CD4-positive, CD25-positive, alpha-beta regulatory T cell (primary cell): ENCODE measurements around the gene ALK. TPM values are rescaled to one million over a fixed set of nuclear protein-coding genes. Genes with fewer than 3 reads are reported as not detected.
A peak's percentile ranks its signal among the peaks of the same experiment; 100 is the strongest.

Source experiments
- ATAC-seq, 2 donors: fragments of 150-1000 bp; cut with Tn5 transposase; one replicate each; pipeline ENCODE4 v1.10.0; 2021; ENCODE audit warnings: low read depth in 2 of 2, moderate number of reproducible peaks in 2 of 2, moderate library complexity in 1 of 2
- DNase-seq, 3 donors: peaks; one replicate each; pipeline versions ENCODE4 v3.0.0 to v3.0.0-alpha.2; 2012 to 2022; ENCODE audit warnings: mixed read lengths in 1 of 3
- H3K27ac ChIP-seq: one replicate; pipeline ENCODE4 v1.7.0; 2013; ENCODE audit warnings: mild to moderate bottlenecking, low read length; ENCODE audit not compliant: insufficient read depth, poor library complexity, severe bottlenecking
- H3K27me3 ChIP-seq: one replicate; pipeline ENCODE4 v1.7.0; 2013; ENCODE audit warnings: low read length; ENCODE audit not compliant: control insufficient read depth, insufficient read depth
- H3K36me3 ChIP-seq: one replicate; pipeline ENCODE4 v1.7.0; 2013; ENCODE audit warnings: mild to moderate bottlenecking, low read length, moderate library complexity; ENCODE audit not compliant: control insufficient read depth, insufficient read depth
- H3K4me1 ChIP-seq: 2 replicates; pipeline ENCODE4 v1.7.0; 2013; ENCODE audit warnings: mild to moderate bottlenecking, low read length; ENCODE audit not compliant: insufficient read depth, control insufficient read depth, poor library complexity, severe bottlenecking
- H3K4me3 ChIP-seq: one replicate; pipeline ENCODE4 v1.7.0; 2013; ENCODE audit warnings: low read depth, mild to moderate bottlenecking, low read length, moderate library complexity
- H3K9me3 ChIP-seq, 2 experiments: 1 replicate in 1 of 2; 2 replicates in 1 of 2; pipeline ENCODE4 v1.7.0; 2013; ENCODE audit warnings: low read length in 2 of 2, mild to moderate bottlenecking in 1 of 2, moderate library complexity in 1 of 2; ENCODE audit not compliant: control insufficient read depth in 2 of 2
- H3K27ac Mint-ChIP-seq, 3 donors: one replicate each; pipeline ENCODE4 v1.8.0; 2020 to 2022; ENCODE audit warnings: mild to moderate bottlenecking in 3 of 3, mixed read lengths in 3 of 3, moderate library complexity in 2 of 3
- H3K27me3 Mint-ChIP-seq: one replicate; pipeline ENCODE4 v1.8.0; 2022; ENCODE audit warnings: mild to moderate bottlenecking, mixed read lengths
- H3K36me3 Mint-ChIP-seq: one replicate; pipeline ENCODE4 v1.8.0; 2020; ENCODE audit warnings: mixed read lengths
- H3K4me1 Mint-ChIP-seq, 4 donors: one replicate each; pipeline ENCODE4 v1.8.0; 2020 to 2022; ENCODE audit warnings: mixed read lengths in 4 of 4, mild to moderate bottlenecking in 1 of 4
- H3K4me3 Mint-ChIP-seq, 4 donors: one replicate each; pipeline ENCODE4 v1.8.0; 2020 to 2022; ENCODE audit warnings: mild to moderate bottlenecking in 4 of 4, mixed read lengths in 4 of 4, moderate library complexity in 3 of 4
- H3K9me3 Mint-ChIP-seq, 7 donors: one replicate each; pipeline ENCODE4 v1.8.0; 2020 to 2022; ENCODE audit warnings: mixed read lengths in 7 of 7, mild to moderate bottlenecking in 3 of 7, moderate library complexity in 2 of 7
- polyA plus RNA-seq, 4 donors: library from polyadenylated mRNA; unstranded; fragments of 300-500 nt; fragmentation: Illumina TruSeq; gene quantifications; one replicate each; pipeline ENCODE4 v1.2.3, GENCODE V29; 2021
- total RNA-seq: library from RNA; stranded (reverse); gene quantifications from one replicate; pipeline ENCODE4 v1.2.3, GENCODE V29; 2022

Gene ALK
- total and polyA plus RNA-seq, 5 donors from 2014 or later = not detected

DNA sequence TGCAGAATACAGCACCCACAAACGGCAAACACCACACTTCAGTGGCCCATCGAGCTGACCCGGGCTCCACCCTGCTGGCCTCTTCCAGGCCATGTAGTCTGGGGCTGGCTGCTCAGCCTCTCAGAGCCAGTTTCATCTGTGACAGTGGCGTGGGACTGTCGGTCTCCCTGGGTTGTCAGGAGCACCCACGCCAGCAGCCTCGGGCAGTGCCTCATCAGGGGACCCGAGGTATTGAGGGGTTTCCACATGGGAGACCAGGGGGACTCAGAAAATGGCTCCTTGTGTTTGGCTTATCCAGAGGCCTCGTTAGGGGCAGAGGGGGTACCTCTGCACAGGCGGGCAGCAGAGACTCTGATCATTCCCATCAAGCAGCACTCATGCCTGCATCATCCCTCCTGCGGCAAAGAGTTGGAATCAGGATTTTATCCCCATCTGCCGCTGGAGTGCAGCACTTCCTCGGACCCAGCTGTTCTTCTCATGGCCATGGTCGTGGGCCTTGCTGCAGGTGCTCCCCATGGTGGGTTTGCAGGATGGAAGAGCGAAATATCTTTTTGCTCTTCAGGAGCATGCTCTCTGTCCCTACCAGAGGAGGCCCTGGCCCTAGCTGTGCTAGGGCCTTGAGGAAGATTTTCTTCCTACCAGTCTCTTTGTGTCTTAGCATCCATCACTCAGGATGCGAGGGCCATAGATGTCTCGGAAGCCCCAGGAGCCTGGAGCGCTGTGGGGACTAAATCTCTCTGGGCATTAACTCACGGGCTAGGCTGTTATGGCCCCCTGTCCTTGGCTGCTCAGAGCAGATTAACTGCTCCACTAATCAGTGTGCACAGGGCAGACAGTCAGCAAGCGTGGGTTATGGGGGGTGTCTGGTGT is 705.4 kb downstream of the ALK start:
- Mint-ChIP-seq H3K9me3 (no peaks in the 10 kb centered on the region), H3K27me3 (no peaks in the 10 kb centered on the region), H3K4me3 (no peak overlapping the region), H3K27ac (no peak overlapping the region), H3K36me3 (peaks cover 7% of the 10 kb centered on the region), H3K4me1 (peaks cover 0 to 4% (median 0%) of the 10 kb centered on the region in 4 donors)
- H3K27ac ChIP-seq = no peak overlapping the region
- H3K4me1 ChIP-seq = no peaks in the 10 kb centered on the region
- H3K36me3 ChIP-seq = no peaks in the 10 kb centered on the region
- ATAC-seq (no peak), DNase-seq (no peak)
- H3K9me3 ChIP-seq = no peaks in the 10 kb centered on the region
- no peak overlapping the region for H3K4me3 ChIP-seq
- no peaks in the 10 kb centered on the region for H3K27me3 ChIP-seq

DNA sequence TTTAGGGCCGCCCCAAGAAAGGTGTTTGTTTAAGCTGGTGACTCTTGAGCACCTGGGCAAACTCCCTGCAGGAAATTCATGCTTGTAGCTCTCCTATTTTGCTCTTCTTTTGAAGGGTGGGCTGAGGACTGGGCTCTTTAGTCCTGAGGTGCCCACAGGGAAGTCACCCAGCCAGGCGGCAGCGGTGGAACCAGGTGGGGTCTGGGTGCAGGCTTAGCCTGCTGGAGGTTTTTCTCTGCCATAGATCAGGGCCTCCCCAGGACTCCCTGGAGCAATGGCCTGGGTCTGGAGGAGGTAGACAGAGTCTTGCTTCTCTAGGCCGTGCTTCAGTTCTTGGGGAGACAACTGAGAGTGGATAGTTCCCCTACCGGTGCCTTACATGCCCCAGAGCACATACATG is 706.3 kb downstream of the ALK start:
- no peak overlapping the region for H3K27ac ChIP-seq
- no peak overlapping the region for H3K4me3 ChIP-seq
- ATAC-seq = no peak
- no peak for DNase-seq
- no peaks in the 10 kb centered on the region for H3K9me3 ChIP-seq
- no peaks in the 10 kb centered on the region for H3K4me1 ChIP-seq
- no peaks in the 10 kb centered on the region for H3K27me3 Mint-ChIP-seq
- H3K36me3 ChIP-seq = no peaks in the 10 kb centered on the region
- no peaks in the 10 kb centered on the region for H3K27me3 ChIP-seq
- H3K4me3 Mint-ChIP-seq = no peak overlapping the region
- H3K27ac Mint-ChIP-seq = no peak overlapping the region
- peaks cover 0 to 4% (median 0%) of the 10 kb centered on the region in 4 donors for H3K4me1 Mint-ChIP-seq
- H3K36me3 Mint-ChIP-seq = peaks cover 7% of the 10 kb centered on the region
- H3K9me3 Mint-ChIP-seq = no peaks in the 10 kb centered on the region

DNA sequence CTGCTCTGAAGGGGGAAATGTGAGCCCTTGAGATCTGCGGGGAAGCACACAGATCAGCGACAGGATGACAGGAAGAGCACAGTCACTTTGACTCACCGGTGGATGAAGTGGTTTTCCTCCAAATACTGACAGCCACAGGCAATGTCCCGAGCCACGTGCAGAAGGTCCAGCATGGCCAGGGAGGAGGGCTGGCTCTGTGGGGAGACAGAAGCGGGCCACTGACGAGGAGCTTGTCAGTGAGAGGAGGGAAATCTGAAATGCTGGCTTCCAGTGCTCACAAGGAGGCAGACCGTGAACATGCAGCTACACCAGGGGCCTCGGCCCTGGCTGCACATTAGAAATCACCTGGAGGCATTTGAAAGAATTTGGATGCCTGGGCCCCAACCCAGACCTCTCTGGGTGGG is 707.5 kb downstream of the ALK start:
- Mint-ChIP-seq H3K27me3 (no peaks in the 10 kb centered on the region), H3K4me1 (peaks cover 0 to 4% (median 0%) of the 10 kb centered on the region in 4 donors), H3K27ac (peak overlapping the region in 1 of 3 donors; percentile 52), H3K9me3 (no peaks in the 10 kb centered on the region), H3K4me3 (no peak overlapping the region), H3K36me3 (peaks cover 7% of the 10 kb centered on the region)
- no peaks in the 10 kb centered on the region for H3K36me3 ChIP-seq
- no peaks in the 10 kb centered on the region for H3K4me1 ChIP-seq
- ATAC-seq (no peak), DNase-seq (no peak)
- H3K27me3 ChIP-seq = no peaks in the 10 kb centered on the region
- H3K4me3 ChIP-seq = no peak overlapping the region
- H3K27ac ChIP-seq = no peak overlapping the region
- H3K9me3 ChIP-seq = no peaks in the 10 kb centered on the region

DNA sequence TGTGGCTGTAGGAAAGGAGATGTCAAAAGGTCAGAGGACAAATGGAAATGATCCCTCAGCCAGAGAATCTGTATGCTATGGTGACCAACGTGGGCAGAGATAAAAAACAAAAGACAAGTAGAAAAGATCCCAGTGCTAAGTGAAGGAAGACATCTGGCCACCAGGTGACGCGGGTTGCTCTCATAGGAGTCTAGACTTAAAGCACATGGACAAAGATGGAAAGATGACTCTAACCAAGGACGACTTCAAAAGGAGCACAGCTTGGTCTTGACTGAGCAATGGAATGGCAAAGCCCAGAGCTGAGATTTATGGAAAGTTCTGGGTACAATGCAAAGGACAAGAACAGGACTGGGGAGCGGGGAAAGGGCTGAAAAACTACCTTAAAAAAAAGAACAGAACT is 709.4 kb downstream of the ALK start:
- Histone ChIP-seq H3K4me3 (no peak overlapping the region), H3K36me3 (no peaks in the 10 kb centered on the region), H3K4me1 (no peaks in the 10 kb centered on the region), H3K27ac (no peak overlapping the region), H3K9me3 (no peaks in the 10 kb centered on the region), H3K27me3 (no peaks in the 10 kb centered on the region)
- ATAC-seq = no peak
- H3K4me3 Mint-ChIP-seq = no peak overlapping the region
- no peaks in the 10 kb centered on the region for H3K9me3 Mint-ChIP-seq
- peaks cover 0 to 4% (median 0%) of the 10 kb centered on the region in 4 donors for H3K4me1 Mint-ChIP-seq
- peaks cover 16% of the 10 kb centered on the region for H3K36me3 Mint-ChIP-seq
- no peak for DNase-seq
- H3K27ac Mint-ChIP-seq = no peak overlapping the region
- no peaks in the 10 kb centered on the region for H3K27me3 Mint-ChIP-seq

DNA sequence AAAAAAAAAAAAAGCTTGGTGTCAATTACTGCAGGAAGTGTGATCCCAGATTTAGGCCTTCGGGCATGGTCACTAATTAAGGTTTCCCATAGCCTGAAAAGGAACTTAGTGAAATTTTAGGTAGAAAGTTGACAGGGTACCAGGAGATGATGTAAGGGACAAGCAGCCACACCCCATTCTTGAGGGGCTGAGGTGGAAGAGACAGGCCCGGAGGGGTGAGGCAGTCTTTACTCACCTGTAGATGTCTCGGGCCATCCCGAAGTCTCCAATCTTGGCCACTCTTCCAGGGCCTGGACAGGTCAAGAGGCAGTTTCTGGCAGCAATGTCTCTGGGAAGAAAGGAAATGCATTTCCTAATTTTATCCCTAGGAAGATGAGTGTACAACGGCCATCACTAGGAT is 711.8 kb downstream of the ALK start:
- Histone ChIP-seq H3K4me1 (no peaks in the 10 kb centered on the region), H3K36me3 (no peaks in the 10 kb centered on the region), H3K4me3 (no peak overlapping the region), H3K27me3 (no peaks in the 10 kb centered on the region), H3K27ac (no peak overlapping the region), H3K9me3 (no peaks in the 10 kb centered on the region)
- Mint-ChIP-seq H3K27ac (no peak overlapping the region), H3K4me1 (peaks cover 0 to 4% (median 0%) of the 10 kb centered on the region in 4 donors), H3K36me3 (peaks cover 16% of the 10 kb centered on the region), H3K27me3 (no peaks in the 10 kb centered on the region), H3K9me3 (no peaks in the 10 kb centered on the region), H3K4me3 (no peak overlapping the region)
- no peak for ATAC-seq
- no peak for DNase-seq

DNA sequence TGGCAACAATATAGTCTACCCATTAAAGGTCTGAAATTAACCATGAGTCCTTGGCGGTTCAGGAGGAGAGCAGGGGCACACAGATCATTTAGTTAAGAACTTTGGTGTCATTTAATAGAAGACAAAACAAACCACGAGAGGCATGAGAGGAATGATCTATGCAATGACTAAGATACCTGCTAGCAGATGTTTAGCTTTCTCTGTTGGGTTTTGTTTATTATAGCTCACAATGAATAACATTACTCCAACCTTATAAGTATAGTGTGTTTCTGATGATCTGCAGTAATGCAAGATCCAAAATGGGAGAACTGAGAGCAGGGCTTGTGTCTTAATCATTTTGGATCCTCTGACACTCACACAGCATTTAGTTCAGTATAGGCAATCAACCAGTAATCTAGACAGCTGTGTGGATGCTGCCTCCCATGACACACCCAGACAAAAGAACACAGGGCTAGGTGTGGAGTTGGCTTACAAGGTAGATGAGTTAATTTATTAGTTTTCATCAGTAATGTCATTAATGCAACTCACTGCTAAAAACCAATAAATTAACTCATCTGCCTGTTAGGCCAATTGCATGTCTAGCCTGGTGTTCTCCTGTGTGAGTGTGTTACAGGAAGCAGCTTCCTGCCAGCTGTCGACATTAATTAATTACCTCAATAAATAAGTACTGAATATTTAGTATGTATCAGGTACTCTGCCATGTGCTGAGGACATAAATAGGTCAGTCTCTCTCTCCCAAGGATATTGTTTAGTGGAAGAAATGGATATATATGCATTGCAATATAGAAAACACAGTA is 713.8 kb downstream of the ALK start:
- peaks cover 19% of the 10 kb centered on the region for H3K36me3 Mint-ChIP-seq
- H3K4me1 Mint-ChIP-seq = no peaks in the 10 kb centered on the region
- no peaks in the 10 kb centered on the region for H3K36me3 ChIP-seq
- H3K9me3 Mint-ChIP-seq = no peaks in the 10 kb centered on the region
- H3K27me3 Mint-ChIP-seq = no peaks in the 10 kb centered on the region
- H3K27me3 ChIP-seq = no peaks in the 10 kb centered on the region
- no peak overlapping the region for H3K4me3 Mint-ChIP-seq
- ATAC-seq (no peak), DNase-seq (no peak)
- no peaks in the 10 kb centered on the region for H3K9me3 ChIP-seq
- H3K27ac ChIP-seq = no peak overlapping the region
- peak overlapping the region in 1 of 3 donors; percentile 39 for H3K27ac Mint-ChIP-seq
- no peak overlapping the region for H3K4me3 ChIP-seq
- no peaks in the 10 kb centered on the region for H3K4me1 ChIP-seq

DNA sequence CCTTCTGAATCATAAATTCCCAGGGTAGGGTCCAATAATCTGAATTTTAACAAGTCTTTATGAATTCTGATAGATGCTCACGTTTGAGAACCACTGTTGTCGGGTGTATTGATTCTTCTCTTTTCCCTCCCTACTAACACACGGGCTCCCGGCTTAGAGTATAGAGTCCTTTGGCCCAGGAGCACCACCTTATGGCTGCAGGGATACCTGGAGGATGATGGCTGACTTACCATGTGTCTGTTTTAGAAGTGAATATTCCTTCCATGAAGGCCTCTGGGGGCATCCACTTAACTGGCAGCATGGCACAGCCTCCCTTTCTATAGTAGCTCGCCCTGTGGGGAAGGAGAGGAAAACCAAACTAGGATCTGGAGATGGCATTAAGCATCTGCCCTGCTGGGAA is 714.4 kb downstream of the ALK start:
- no peak for DNase-seq
- no peaks in the 10 kb centered on the region for H3K4me1 ChIP-seq
- Mint-ChIP-seq H3K9me3 (no peaks in the 10 kb centered on the region), H3K36me3 (peaks cover 17% of the 10 kb centered on the region), H3K4me1 (no peaks in the 10 kb centered on the region), H3K27me3 (no peaks in the 10 kb centered on the region), H3K27ac (no peak overlapping the region), H3K4me3 (no peak overlapping the region)
- H3K36me3 ChIP-seq = no peaks in the 10 kb centered on the region
- H3K4me3 ChIP-seq = no peak overlapping the region
- H3K27me3 ChIP-seq = no peaks in the 10 kb centered on the region
- H3K27ac ChIP-seq = no peak overlapping the region
- no peaks in the 10 kb centered on the region for H3K9me3 ChIP-seq
- ATAC-seq = no peak
